Hematopoietic multipotent progenitor cell treated with erythropoietin and hydrocortisone succinate and interleukin-3 and kit ligand, for 4 days (in vitro differentiated cells): ENCODE measurements around the gene DNAJC25.
"Not testable (repeated sequence)": the region's sequence is repeated elsewhere in the genome, so short reads cannot be mapped to it uniquely, and the experiment has no call there.

ENCODE experiments used
- DNase-seq: peaks from one replicate; pipeline ENCODE4 v3.0.0-alpha.2; 2015

DNAJC25 gene

DNA sequence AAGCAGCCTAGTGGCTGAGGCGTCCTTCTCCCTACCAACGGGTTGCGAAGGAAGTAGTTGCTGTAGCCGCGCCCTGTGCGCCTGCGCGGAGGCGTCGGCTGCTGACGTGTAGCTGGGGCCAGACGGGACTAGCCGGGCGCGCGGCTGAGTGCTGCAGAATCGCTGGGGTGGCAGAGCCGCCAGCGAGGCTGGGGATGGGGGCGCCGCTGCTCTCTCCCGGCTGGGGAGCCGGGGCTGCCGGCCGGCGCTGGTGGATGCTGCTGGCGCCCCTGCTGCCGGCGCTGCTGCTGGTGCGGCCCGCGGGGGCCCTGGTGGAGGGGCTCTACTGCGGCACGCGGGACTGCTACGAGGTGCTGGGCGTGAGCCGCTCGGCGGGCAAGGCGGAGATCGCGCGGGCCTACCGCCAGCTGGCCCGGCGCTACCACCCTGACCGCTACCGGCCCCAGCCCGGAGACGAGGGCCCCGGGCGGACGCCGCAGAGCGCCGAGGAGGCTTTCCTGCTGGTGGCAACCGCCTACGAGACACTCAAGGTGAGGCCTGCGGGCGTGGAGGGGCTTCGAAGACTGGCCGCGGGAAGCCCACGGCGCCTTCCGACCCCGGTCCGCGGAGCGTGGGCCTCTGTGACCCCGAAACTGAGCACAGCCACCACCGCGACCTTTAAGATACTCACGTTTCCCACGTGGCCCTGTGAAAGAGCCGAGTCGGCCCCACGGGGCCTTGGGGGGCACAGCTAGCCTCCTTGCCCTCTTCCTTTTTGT is at the start of gene DNAJC25:
TSS of gene DNAJC25 (plus strand) at position 121 of the 758 bp plus-strand sequence. CDS start at position 195, 74 bp downstream.
- peak; percentile 99 for DNase-seq

DNA sequence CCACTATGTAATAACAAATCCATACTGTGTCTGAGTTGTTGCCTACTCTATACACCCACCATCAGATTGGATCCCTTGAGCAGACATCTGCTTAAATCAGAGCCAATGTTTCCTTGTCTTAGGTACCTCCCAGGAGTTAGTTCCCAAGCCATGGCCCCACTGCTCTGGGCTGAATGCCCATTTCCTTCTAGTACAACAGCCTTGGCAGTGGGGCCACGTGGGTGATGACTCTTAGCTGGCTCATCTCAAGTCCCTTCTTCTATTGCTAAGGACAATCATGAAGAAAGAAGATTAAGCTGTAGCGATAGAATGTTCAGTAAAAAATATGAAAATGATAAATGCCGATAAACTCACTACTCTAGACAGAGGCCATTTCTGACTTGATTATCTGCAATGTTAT is 48.2 kb upstream of the DNAJC25 start:
- no peak for DNase-seq

GRCh38 chr9:111586378-111586777 is 44.8 kb upstream of the DNAJC25 start:
- DNase-seq = no peak

DNA sequence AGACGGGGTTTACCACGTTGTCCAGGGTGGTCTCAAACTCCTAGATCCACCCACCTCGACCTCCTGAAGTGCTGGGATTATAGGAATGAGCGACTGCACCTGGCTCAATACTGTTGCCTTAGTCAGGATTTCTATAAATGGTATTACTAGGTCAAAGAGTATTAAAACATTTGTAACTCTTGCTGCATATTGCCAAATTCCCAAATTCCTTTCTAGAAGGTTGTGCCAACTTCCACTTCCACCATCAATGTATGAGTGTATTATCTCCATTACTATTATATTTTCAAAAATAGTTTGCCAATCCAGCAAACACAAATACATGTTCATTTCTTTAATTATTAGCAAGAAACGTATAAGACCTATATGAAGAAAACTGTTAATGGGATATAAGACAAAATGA is 42.3 kb upstream of the DNAJC25 start:
- no peak for DNase-seq

GRCh38 chr9:111597852-111598732 is 33.0 kb upstream of the DNAJC25 start:
- DNase-seq = peak; percentile 79

GRCh38 chr9:111598733-111599091 is 32.4 kb upstream of the DNAJC25 start:
- DNase-seq = peak; percentile 26

DNA sequence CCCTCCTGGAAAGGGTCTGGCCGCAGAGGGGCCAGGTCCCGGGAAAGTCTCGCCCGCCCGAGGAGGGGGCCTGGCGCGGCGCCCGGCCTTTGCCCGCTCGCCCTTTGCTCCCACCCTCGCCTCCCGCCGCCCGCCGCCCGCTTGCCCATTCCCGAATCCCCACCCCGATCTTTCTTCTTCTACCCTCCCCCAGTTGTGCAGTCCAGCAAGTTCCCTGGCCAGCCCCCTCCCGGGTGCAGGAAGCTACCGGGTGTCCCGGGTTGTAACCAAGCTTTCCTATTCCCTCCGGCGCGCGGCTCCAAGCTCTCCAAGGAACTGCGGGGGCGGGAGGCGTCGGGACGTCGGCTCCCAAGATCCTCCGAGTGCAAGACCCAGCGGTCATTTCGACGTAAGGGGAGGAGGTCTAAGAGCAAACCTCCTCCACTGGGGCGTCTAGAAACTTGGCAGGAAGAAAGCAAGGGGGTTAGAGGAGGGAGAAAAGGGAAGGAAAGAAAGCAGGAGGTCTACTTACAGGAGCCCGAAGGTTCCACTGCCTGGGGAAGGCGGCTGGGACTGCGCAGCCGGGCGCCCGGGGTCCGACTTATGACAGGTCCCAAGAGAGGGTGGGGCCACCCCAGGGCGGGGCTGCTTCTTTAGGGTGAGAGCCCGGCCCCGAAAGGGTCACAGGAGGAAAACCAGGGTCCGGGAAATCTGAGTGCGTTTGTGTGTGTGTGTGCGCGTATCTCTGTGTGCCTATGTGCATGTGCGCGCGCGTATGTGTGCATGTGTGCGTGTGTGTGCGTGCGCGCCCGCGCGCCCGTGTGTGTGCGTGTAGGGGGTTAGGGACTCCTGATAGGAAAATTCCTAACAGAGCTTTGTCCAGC is 31.8 kb upstream of the DNAJC25 start, which contains the start of gene PTGR1:
TSS of gene PTGR1 (minus strand) at position 556 of the 863 bp plus-strand sequence. CDS start 2,225 bp downstream, outside the sequence.
- DNase-seq = peak; percentile 73

DNA sequence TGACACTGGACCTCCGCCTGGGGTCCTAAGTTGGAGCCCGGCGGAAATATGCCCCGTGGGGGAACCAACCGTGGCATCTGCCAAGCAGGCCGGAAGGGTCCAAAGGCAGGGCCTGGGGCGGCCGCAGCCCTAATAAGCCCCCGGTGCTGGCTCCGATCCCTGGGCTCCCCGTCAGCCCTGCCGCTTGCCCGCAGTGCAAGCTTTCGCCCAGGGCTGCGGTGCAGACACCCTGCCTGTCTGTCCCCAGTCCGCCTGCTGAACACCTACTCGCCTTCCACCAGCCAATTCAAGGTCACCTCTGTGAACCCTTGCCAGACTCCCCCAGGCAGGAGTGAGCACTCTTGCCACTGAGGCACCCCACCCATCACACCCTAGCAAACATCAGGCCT is 31.2 kb upstream of the DNAJC25 start:
- DNase-seq = no peak

DNA sequence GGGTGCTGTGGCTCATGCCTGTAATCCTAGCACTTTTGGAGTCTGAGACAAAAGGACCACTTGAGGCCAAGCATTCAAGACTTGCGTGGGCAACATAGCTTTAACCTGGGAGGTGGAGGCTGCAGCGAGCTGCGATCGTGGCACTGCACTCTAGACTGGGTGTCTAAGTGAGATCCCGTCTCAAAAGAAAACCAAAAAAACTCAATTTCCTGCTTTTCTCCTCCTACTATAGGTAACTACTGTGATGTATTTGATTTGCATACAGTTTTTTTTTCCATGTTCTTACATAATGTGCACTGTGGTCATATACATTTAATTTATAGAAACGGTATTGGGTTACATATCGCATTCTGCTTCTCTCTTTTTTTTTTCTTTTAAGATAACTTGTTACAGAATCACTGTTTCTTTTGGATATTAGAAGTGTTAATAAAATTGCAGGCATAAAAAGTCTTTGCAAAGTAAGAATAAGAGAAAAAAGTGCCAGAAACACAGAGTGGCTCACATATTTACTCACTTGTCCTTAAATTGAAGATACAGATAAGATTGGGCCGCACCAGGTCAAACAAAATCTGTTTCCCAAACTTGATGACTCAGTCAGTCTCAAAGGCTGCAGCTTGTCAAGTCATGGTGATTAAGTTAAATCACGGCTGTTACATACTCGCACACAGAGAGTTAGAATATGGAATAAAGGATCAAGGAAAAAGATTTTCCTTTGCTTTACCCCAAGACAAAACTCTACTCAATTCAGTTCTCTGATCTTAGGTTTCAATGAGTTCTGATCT is 29.7 kb upstream of the DNAJC25 start:
- peak; percentile 17 for DNase-seq

- no peak for DNase-seq
Observed at GRCh38 chr9:111603041-111603440, 28.1 kb upstream of the DNAJC25 start.

- DNase-seq = no peak
Observed at GRCh38 chr9:111604054-111604615, 27.0 kb upstream of the DNAJC25 start.

DNA sequence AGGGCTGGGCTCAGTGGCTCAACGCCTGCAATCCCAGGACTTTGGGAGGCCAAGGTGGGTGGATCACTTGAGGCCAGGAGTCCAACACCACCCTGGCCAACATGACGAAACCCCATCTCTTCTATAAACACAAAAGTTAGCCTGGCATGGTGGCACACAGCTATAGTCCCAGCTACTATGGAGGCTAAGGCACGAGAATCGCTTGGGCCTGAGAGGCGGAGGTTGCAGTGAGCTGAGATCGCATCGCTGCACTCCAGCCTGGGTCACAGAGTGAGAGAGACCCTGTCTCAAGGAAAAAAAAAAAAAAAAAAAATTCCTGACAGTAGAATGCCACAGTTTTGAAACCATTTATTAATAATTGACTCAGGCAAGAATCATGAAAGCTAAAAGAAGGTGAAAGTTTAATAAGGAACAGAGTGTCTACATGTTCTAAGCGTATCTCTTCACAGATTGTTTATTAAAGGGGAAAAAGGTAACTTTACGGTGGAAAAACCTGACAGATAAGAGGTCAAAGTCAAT is 26.0 kb upstream of the DNAJC25 start:
- no peak for DNase-seq

DNA sequence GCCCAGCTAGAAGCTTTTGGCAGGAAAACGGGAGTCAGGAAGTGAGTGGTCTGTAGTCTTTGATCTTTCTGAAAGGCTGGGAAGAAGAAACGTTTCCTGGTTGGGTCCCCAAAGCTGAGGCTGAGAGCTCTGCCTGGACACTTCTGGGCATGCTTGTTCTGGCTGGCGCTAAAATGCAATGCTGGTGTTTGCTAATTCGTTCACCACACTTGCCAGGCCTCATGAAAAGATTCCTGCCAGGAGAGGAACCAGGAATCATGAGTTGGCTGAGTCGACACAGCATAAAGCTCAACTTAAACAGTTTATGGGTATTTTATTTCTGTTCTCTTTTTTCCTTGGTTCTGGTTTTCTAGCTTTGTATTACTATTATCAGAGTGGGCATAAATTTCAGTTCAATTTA is 21.0 kb upstream of the DNAJC25 start:
- DNase-seq = no peak

- DNase-seq = no peak
Observed at GRCh38 chr9:111610845-111611244, 20.3 kb upstream of the DNAJC25 start.

DNA sequence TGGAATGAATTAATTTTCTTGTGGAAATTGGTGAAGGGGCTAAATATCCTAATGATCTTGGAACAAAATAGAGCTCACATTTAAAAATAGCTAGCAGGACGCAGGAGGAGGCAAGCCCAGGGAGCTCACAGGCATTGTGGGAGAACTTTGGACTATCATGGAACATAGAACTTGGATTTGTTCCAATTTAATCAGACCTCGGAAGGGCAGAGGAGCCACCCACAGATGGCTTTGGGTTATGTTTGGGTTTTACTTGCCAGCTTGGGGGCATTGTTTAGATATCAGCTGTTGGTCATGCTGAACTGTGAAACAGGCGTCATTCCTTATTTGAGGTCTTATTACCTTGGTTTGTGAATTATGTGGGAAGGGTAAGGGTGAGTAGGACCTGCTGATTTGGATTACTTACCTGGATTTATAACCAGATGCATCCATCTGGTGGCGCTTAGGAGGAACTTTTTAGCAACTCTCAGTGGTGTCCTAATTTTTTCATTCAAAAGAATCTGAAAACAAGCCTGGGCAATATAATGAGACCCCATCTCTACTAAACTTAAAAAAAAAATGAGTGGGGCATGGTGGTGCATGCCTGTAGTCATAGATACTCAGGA is 17.6 kb upstream of the DNAJC25 start:
- no peak for DNase-seq

GRCh38 chr9:111615928-111616327 is 15.2 kb upstream of the DNAJC25 start:
- no peak for DNase-seq

- DNase-seq = not testable (repeated sequence)
Observed at GRCh38 chr9:111617349-111617748, 13.8 kb upstream of the DNAJC25 start.

- DNase-seq = peak; percentile 58
Observed at GRCh38 chr9:111621895-111622480, 9.1 kb upstream of the DNAJC25 start.

DNA sequence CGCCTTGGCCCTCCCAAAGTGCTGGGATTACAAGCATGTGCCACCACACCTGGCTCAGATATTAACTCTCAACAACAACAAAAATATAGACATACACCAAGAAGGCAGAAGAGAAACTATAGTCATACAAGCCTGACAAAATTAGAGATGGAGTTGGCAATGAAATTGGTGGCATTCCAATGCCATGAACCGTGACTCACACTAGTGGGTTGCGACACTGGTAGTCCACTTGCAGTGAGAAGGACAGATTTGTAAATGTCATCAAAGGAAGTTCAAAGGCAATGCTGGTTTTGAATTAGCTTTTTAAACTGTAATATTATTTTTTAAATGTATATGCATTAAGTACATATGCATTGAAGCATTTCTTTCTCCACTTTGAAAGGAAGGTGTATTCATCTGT is 8.5 kb upstream of the DNAJC25 start:
- DNase-seq = no peak

GRCh38 chr9:111627260-111627963 is 3.7 kb upstream of the DNAJC25 start:
- DNase-seq = no peak
